Panc1 (cell line): ENCODE results near the gene SLC48A1. TPM values are rescaled to one million over a fixed set of nuclear protein-coding genes. Genes with fewer than 3 reads are reported as not detected.

Experiments
- ATAC-seq: fragments of 200-7000 bp; cut with Tn5 transposase; 2 replicates; pipeline ENCODE4 v1.9.1; 2020; ENCODE audit warnings: mild to moderate bottlenecking, moderate library complexity
- BruUV-seq: library from RNA; stranded (reverse); fragments of 400-500 nt; replicated peaks from 2 replicates; lab custom pipeline; 2021; lab: Mats Ljungman, UMichigan
- CTCF ChIA-PET: fragments of 300-600 bp; sonication (Branson Sonifier 250); formaldehyde crosslinking; loops from one replicate; lab custom pipeline; 2022; ENCODE audit warnings: antibody characterized with exemption; lab: Charles Lee
- POLR2A ChIA-PET: fragments of 300-600 bp; sonication (Branson Sonifier 250); formaldehyde crosslinking; loops from one replicate; lab custom pipeline; 2022; ENCODE audit warnings: antibody characterized with exemption; lab: Charles Lee
- DNase-seq: peaks from one replicate; pipeline ENCODE4 v3.0.0-alpha.2; 2010; ENCODE audit warnings: low read depth, low spot score
- H3K27ac ChIP-seq: 2 replicates; pipeline ENCODE4 v1.5.1; 2011; ENCODE audit warnings: mild to moderate bottlenecking, low read length, inconsistent platforms
- H3K27me3 ChIP-seq: fragments of 200-500 bp; sonication (Bioruptor generic); 2 replicates; pipeline ENCODE4 v1.6.0; 2014; ENCODE audit warnings: low read length, inconsistent platforms; ENCODE audit not compliant: control insufficient read depth, insufficient read depth
- H3K36me3 ChIP-seq: fragments of 200-500 bp; sonication (Bioruptor generic); 2 replicates; pipeline ENCODE4 v1.5.1; 2014; ENCODE audit warnings: inconsistent platforms, mild to moderate bottlenecking, low read length, moderate library complexity; ENCODE audit not compliant: control insufficient read depth, insufficient read depth
- H3K4me1 ChIP-seq: 2 replicates; pipeline ENCODE4 v1.5.1; 2011; ENCODE audit warnings: inconsistent platforms, mild to moderate bottlenecking, low read length, moderate library complexity; ENCODE audit not compliant: control insufficient read depth, insufficient read depth
- H3K4me3 ChIP-seq, 2 experiments: 2 replicates each; pipeline ENCODE4 v1.5.1; 2011 to 2012; ENCODE audit warnings: low read depth in 2 of 2, low read length in 2 of 2, mild to moderate bottlenecking in 2 of 2, inconsistent platforms in 1 of 2, moderate library complexity in 1 of 2
- H3K9me3 ChIP-seq: fragments of 200-500 bp; sonication (Bioruptor generic); 2 replicates; pipeline ENCODE4 v1.5.1; 2014; ENCODE audit warnings: low read depth, mild to moderate bottlenecking, inconsistent platforms, low read length, moderate library complexity; ENCODE audit not compliant: control insufficient read depth, insufficient read depth
- POLR2AphosphoS5 ChIP-seq: IDR thresholded peaks from 2 replicates; pipeline ENCODE4 v1.6.1; 2012; ENCODE audit warnings: mild to moderate bottlenecking, low read depth, low read length, moderate library complexity
- SIN3A ChIP-seq: IDR thresholded peaks from 2 replicates; pipeline ENCODE4 v1.6.1; 2012; ENCODE audit warnings: low read depth, mild to moderate bottlenecking, low read length, moderate library complexity, borderline replicate concordance; ENCODE audit not compliant: insufficient read depth
- TCF7L2 ChIP-seq: IDR thresholded peaks from 2 replicates; pipeline ENCODE4 v1.6.1; 2011; ENCODE audit warnings: mild to moderate bottlenecking, low read depth, low read length, inconsistent platforms
- in situ Hi-C: cut with HindIII; loops from 2 replicates; pipeline ENCODE4 v1.10.0; 2016; ENCODE audit warnings: low sequenced_read_pairs, low pct_unique_long_range_greater_than_20kb
- intact Hi-C: fragments of 100-400 bp; cut with micrococcal nuclease; formaldehyde crosslinking; loops from one replicate; pipeline ENCODE4 v1.10.0; 2022; ENCODE audit not compliant: unreplicated experiment
- total RNA-seq: library from RNA; stranded (reverse); gene quantifications from one replicate; pipeline ENCODE4 v1.2.1, GENCODE V29; 2021; ENCODE audit not compliant: unreplicated experiment
- TF ChIP-seq, protein P1 (sequence below), 2 experiments: IDR thresholded peaks; 2 replicates each; pipeline ENCODE4 v1.6.1; 2011 to 2012; ENCODE audit warnings: low read depth in 2 of 2, control low read depth in 1 of 2, low read length in 1 of 2, mild to moderate bottlenecking in 1 of 2, moderate library complexity in 1 of 2; ENCODE audit not compliant: insufficient read depth in 1 of 2
- TF ChIP-seq, protein P2 (sequence below): fragments of 450-650 bp; IDR thresholded peaks from 2 replicates; pipeline ENCODE4 v1.5.1; 2017; ENCODE audit warnings: mild to moderate bottlenecking

SLC48A1 gene
- total RNA-seq, 1 experiment from 2014 or later = 32.0 TPM

GRCh38 chr12:47735649-47736048 lies 37.4 kb upstream of the SLC48A1 start:
- no peak for ATAC-seq
- TF ChIP-seq POLR2AphosphoS5 (no peak), TCF7L2 (no peak), SIN3A (no peak)
- TF ChIP-seq, protein P1, sequence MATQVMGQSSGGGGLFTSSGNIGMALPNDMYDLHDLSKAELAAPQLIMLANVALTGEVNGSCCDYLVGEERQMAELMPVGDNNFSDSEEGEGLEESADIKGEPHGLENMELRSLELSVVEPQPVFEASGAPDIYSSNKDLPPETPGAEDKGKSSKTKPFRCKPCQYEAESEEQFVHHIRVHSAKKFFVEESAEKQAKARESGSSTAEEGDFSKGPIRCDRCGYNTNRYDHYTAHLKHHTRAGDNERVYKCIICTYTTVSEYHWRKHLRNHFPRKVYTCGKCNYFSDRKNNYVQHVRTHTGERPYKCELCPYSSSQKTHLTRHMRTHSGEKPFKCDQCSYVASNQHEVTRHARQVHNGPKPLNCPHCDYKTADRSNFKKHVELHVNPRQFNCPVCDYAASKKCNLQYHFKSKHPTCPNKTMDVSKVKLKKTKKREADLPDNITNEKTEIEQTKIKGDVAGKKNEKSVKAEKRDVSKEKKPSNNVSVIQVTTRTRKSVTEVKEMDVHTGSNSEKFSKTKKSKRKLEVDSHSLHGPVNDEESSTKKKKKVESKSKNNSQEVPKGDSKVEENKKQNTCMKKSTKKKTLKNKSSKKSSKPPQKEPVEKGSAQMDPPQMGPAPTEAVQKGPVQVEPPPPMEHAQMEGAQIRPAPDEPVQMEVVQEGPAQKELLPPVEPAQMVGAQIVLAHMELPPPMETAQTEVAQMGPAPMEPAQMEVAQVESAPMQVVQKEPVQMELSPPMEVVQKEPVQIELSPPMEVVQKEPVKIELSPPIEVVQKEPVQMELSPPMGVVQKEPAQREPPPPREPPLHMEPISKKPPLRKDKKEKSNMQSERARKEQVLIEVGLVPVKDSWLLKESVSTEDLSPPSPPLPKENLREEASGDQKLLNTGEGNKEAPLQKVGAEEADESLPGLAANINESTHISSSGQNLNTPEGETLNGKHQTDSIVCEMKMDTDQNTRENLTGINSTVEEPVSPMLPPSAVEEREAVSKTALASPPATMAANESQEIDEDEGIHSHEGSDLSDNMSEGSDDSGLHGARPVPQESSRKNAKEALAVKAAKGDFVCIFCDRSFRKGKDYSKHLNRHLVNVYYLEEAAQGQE (IDR thresholded peaks at IDR 0.05; ENCODE audit: insufficient read depth in 1 of 2, low read depth in 2 of 2, low read length in 1 of 2) = no peak
- TF ChIP-seq, protein P2, sequence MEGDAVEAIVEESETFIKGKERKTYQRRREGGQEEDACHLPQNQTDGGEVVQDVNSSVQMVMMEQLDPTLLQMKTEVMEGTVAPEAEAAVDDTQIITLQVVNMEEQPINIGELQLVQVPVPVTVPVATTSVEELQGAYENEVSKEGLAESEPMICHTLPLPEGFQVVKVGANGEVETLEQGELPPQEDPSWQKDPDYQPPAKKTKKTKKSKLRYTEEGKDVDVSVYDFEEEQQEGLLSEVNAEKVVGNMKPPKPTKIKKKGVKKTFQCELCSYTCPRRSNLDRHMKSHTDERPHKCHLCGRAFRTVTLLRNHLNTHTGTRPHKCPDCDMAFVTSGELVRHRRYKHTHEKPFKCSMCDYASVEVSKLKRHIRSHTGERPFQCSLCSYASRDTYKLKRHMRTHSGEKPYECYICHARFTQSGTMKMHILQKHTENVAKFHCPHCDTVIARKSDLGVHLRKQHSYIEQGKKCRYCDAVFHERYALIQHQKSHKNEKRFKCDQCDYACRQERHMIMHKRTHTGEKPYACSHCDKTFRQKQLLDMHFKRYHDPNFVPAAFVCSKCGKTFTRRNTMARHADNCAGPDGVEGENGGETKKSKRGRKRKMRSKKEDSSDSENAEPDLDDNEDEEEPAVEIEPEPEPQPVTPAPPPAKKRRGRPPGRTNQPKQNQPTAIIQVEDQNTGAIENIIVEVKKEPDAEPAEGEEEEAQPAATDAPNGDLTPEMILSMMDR = no peak
- no peaks in the 10 kb centered on the region for H3K4me1 ChIP-seq
- H3K27ac ChIP-seq = no peak overlapping the region
- DNase-seq = no peak
- BruUV-seq = no TSS peak
- ChIA-PET POLR2A (no interaction called here), CTCF (no interaction called here)
- in situ Hi-C loops (no loop called here), intact Hi-C loops (no loop called here)
- H3K27me3 ChIP-seq = no peaks in the 10 kb centered on the region
- no peaks in the 10 kb centered on the region for H3K36me3 ChIP-seq
- H3K9me3 ChIP-seq = no peaks in the 10 kb centered on the region
- no peak overlapping the region for H3K4me3 ChIP-seq

- in situ Hi-C loops = no loop called here
- Histone ChIP-seq H3K4me3 (no peak overlapping the region), H3K4me1 (no peaks in the 10 kb centered on the region; the same call in 1 of the 2 replicates), H3K9me3 (no peaks in the 10 kb centered on the region), H3K36me3 (no peaks in the 10 kb centered on the region), H3K27ac (no peak overlapping the region), H3K27me3 (no peaks in the 10 kb centered on the region)
- BruUV-seq = no TSS peak
- ChIA-PET POLR2A (no interaction called here), CTCF (interaction anchor here (0.6 to 1.2 kb wide), 2 partner anchors 36 to 103 kb away, joined by 3 to 4 read pairs; no protein-coding TSS in a partner anchor)
- no peak for TF ChIP-seq SIN3A
- TF ChIP-seq POLR2AphosphoS5 = no peak
- TF ChIP-seq, protein P1 (IDR thresholded peaks at IDR 0.05; ENCODE audit: insufficient read depth in 1 of 2, low read depth in 2 of 2, low read length in 1 of 2) = no peak
- no peak for TF ChIP-seq TCF7L2
- TF ChIP-seq, protein P2 = no peak
- intact Hi-C loops = no loop called here
- ATAC-seq (no peak), DNase-seq (no peak)
These were observed 36.8 kb upstream of the SLC48A1 start for GRCh38 chr12:47736216-47736615.
